Measurements from ENCODE around the gene MYO5C. TPM values are rescaled to one million over a fixed set of nuclear protein-coding genes. Genes with fewer than 3 reads are reported as not detected.

MYO5C gene
- total and polyA plus RNA-seq, 4 experiments from 2014 or later: 0.19 to 0.29 (median 0.29) TPM; not detected in 1

DNA sequence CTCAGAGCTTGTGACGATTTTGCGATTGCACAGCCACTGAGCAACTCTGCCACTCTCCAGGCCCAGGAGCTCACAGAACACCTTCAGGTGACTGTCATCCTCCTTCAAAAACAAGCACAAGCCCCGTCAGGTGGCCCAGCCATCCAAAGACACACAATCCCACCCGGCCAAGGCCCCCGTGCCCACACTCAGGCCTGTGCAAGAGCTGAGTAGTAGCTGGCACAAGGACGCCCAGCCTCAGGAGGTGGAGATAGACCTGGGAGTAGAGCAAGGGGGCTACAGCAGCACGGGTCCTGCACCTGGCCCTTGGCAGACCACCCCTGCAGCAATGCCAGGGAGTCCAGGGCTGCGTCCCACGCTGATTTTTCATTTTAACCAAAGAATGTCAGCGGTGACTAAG is 34.6 kb downstream of the MYO5C start:
- H3K9me3 Mint-ChIP-seq: peaks cover 0 to 3% (median 0%) of the 10 kb centered on the region in 8 donors
- H3K27me3 Mint-ChIP-seq: no peaks in the 10 kb centered on the region
- peak overlapping the region in 5 of 7 donors; percentile 57 to 93 (median 78) for H3K27ac Mint-ChIP-seq
- no peak for DNase-seq
- intact Hi-C loops (cut with micrococcal nuclease): no loop called here
- Histone ChIP-seq H3K27me3 (ENCODE audit: insufficient read depth, low read length) (no peaks in the 10 kb centered on the region), H3K36me3 (ENCODE audit: insufficient read depth, low read length) (no peaks in the 10 kb centered on the region), H3K9me3 (ENCODE audit: control insufficient read depth in 1 of 2, low read length in 2 of 2) (no peaks in the 10 kb centered on the region), H3K4me1 (ENCODE audit: insufficient read depth, low read length) (peaks cover 40% of the 10 kb centered on the region), H3K4me3 (ENCODE audit: low read length in 2 of 2) (no peak overlapping the region), H3K27ac (ENCODE audit: low read depth, low read length) (peak overlapping the region; percentile 1)
- CTCF ChIA-PET (ENCODE audit: partially characterized antibody): interaction anchor here (0.6 to 2.6 kb wide), 7 partner anchors 9 to 473 kb away, joined by 3 to 19 read pairs (median 3); no protein-coding TSS in a partner anchor
- POLR2A ChIA-PET (ENCODE audit: partially characterized antibody): interaction anchor here (1.6 kb wide), 1 partner anchor 26 kb away, joined by 4 read pairs; no protein-coding TSS in a partner anchor
- no peaks in the 10 kb centered on the region for H3K36me3 Mint-ChIP-seq
- peaks cover 34 to 50% (median 43%) of the 10 kb centered on the region in 4 donors for H3K4me1 Mint-ChIP-seq
- peak overlapping the region in 1 of 8 donors; percentile 17 for H3K4me3 Mint-ChIP-seq

DNA sequence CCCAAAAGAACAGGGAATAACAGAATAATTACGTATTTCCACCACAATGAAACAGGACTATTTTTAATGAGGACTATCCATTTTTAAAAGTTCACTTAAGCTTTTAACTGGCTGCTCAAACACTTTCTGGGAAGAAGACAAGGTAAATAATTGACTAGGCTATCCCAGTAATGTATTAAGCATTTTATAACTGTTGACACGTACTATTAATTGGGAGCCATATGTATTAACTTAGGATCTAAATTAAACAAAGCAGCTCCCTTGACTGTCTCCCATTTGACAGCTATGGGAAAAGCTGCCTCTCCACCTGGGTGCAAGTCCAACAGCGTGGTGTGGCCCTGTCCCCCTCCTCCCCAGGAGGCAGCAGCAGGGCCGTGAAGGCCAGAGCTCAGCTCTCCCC is 36.1 kb downstream of the MYO5C start:
- DNase-seq: no peak
- peaks cover 40% of the 10 kb centered on the region for H3K4me1 ChIP-seq (ENCODE audit: insufficient read depth, low read length)
- no peaks in the 10 kb centered on the region for H3K27me3 ChIP-seq (ENCODE audit: insufficient read depth, low read length)
- Mint-ChIP-seq H3K9me3 (peaks cover 0 to 4% (median 0%) of the 10 kb centered on the region in 8 donors), H3K4me3 (no peak overlapping the region), H3K4me1 (peaks cover 34 to 52% (median 44%) of the 10 kb centered on the region in 4 donors), H3K27ac (peak overlapping the region in 2 of 7 donors; percentile 13 to 57), H3K27me3 (no peaks in the 10 kb centered on the region), H3K36me3 (no peaks in the 10 kb centered on the region)
- no peak overlapping the region for H3K27ac ChIP-seq (ENCODE audit: low read depth, low read length)
- H3K36me3 ChIP-seq (ENCODE audit: insufficient read depth, low read length): no peaks in the 10 kb centered on the region
- CTCF ChIA-PET (ENCODE audit: partially characterized antibody): interaction anchor here (0.7 to 6.8 kb wide), 6 partner anchors 9 to 473 kb away, joined by 3 to 190 read pairs (median 5); no protein-coding TSS in a partner anchor
- H3K9me3 ChIP-seq (ENCODE audit: control insufficient read depth in 1 of 2, low read length in 2 of 2): no peaks in the 10 kb centered on the region
- intact Hi-C loops (cut with micrococcal nuclease): loop anchor here (5.0 to 10.0 kb wide), 3 partner anchors 203 to 335 kb away; partner anchors contain the start of gene ARPP19
- H3K4me3 ChIP-seq (ENCODE audit: low read length in 2 of 2): no peak overlapping the region
- POLR2A ChIA-PET (ENCODE audit: partially characterized antibody): interaction anchor here (0.7 to 0.8 kb wide), 2 partner anchors 11 to 25 kb away, joined by 3 read pairs; no protein-coding TSS in a partner anchor

DNA sequence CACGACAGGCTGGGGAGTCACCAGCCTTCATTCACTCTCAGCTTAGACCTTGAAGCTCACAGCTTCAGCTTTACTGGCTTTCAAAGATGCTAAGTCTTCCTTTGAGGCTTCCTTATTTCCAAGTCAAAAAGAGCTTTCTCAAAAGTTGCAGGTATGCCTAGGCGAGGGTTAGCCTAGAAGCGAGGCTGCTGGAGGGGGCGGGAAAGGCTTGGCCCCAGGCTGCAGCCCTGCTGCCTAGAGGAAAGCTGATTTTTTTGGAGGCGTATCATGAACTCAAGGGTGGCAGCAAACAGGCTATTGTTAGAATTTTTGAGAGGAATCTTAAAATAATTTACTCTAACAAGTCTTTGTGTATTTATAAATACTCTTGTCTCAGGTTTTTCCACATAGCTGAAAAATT is 37.1 kb downstream of the MYO5C start:
- no peak overlapping the region for H3K4me3 ChIP-seq (ENCODE audit: low read length in 2 of 2)
- H3K27ac ChIP-seq (ENCODE audit: low read depth, low read length): no peak overlapping the region
- Mint-ChIP-seq H3K27ac (peak overlapping the region in 2 of 7 donors; percentile 6 to 12), H3K4me1 (peaks cover 29 to 47% (median 39%) of the 10 kb centered on the region in 4 donors), H3K27me3 (no peaks in the 10 kb centered on the region), H3K4me3 (no peak overlapping the region), H3K36me3 (no peaks in the 10 kb centered on the region), H3K9me3 (peaks cover 0 to 4% (median 0%) of the 10 kb centered on the region in 8 donors)
- no peaks in the 10 kb centered on the region for H3K9me3 ChIP-seq (ENCODE audit: control insufficient read depth in 1 of 2, low read length in 2 of 2)
- DNase-seq: no peak
- H3K4me1 ChIP-seq (ENCODE audit: insufficient read depth, low read length): peaks cover 36% of the 10 kb centered on the region
- H3K27me3 ChIP-seq (ENCODE audit: insufficient read depth, low read length): no peaks in the 10 kb centered on the region
- intact Hi-C loops (cut with micrococcal nuclease): loop anchor here (5.0 to 10.0 kb wide), 3 partner anchors 204 to 336 kb away; partner anchors contain the start of gene ARPP19
- H3K36me3 ChIP-seq (ENCODE audit: insufficient read depth, low read length): no peaks in the 10 kb centered on the region
- CTCF ChIA-PET (ENCODE audit: partially characterized antibody): interaction anchor here (0.7 to 6.8 kb wide), 12 partner anchors 10 to 479 kb away, joined by 3 to 190 read pairs (median 6); no protein-coding TSS in a partner anchor
- POLR2A ChIA-PET (ENCODE audit: partially characterized antibody): interaction anchor here (1.8 to 2.7 kb wide), 2 partner anchors 11 to 476 kb away, joined by 4 to 12 read pairs; no protein-coding TSS in a partner anchor

GRCh38 chr15:52257734-52258062 is 37.9 kb downstream of the MYO5C start:
- peaks cover 28% of the 10 kb centered on the region for H3K4me1 ChIP-seq (ENCODE audit: insufficient read depth, low read length)
- H3K4me3 ChIP-seq (ENCODE audit: low read length in 2 of 2): no peak overlapping the region
- Mint-ChIP-seq H3K27ac (peak overlapping the region in 2 of 7 donors; percentile 6 to 37), H3K9me3 (peaks cover 0 to 4% (median 0%) of the 10 kb centered on the region in 8 donors), H3K4me1 (peaks cover 21 to 40% (median 32%) of the 10 kb centered on the region in 4 donors), H3K4me3 (no peak overlapping the region), H3K36me3 (no peaks in the 10 kb centered on the region), H3K27me3 (no peaks in the 10 kb centered on the region)
- ChIA-PET CTCF (ENCODE audit: partially characterized antibody) (interaction anchor here (1.0 to 6.8 kb wide), 21 partner anchors 10 to 480 kb away, joined by 3 to 190 read pairs (median 5); partner anchors contain the start of gene MYO5A), POLR2A (ENCODE audit: partially characterized antibody) (interaction anchor here (1.8 to 2.7 kb wide), 2 partner anchors 11 to 477 kb away, joined by 4 to 12 read pairs; no protein-coding TSS in a partner anchor)
- no peaks in the 10 kb centered on the region for H3K36me3 ChIP-seq (ENCODE audit: insufficient read depth, low read length)
- no peaks in the 10 kb centered on the region for H3K27me3 ChIP-seq (ENCODE audit: insufficient read depth, low read length)
- H3K27ac ChIP-seq (ENCODE audit: low read depth, low read length): no peak overlapping the region
- no peaks in the 10 kb centered on the region for H3K9me3 ChIP-seq (ENCODE audit: control insufficient read depth in 1 of 2, low read length in 2 of 2)
- DNase-seq: no peak
- intact Hi-C loops (cut with micrococcal nuclease): loop anchor here (5.0 to 10.0 kb wide), 3 partner anchors 205 to 337 kb away; partner anchors contain the start of gene ARPP19

DNA sequence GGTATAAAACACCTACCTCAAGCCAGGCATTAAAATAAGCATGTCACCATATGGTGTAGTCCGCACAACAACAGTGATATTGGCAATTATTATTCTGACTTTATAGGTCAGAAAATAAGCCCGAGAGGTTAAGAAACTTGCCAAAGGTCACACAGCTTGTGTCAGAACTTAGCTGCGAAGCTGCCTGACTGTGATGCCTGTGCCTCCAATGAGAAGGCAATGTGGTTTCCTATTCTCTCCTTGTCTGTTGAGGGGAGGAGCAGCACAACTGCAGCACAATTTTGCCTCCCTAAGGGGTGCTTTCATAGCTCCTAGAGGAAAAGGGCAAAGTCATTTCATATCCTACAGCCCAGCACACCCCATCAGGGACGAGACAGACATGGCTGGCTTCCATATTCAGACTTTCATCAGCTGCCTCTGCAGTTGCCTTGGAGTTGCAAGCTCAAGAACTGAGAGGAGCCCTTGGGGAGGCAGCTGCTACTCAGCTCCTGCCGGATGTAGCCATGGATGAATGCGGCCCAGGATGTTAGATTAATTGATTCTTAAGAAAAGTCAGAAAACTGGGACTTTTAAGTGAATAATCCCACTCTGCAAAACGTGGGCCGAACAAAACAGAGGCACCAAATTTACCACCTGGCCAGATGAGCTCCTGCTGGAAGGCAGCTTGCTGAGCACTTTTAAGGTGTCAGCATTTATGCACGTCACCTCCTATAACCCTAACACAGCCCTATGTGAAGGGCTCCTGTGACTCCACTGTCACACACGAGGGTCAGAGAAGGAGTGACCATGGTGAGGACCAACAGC is 38.5 kb downstream of the MYO5C start:
- H3K4me3 ChIP-seq (ENCODE audit: low read length in 2 of 2): no peak overlapping the region
- H3K4me1 ChIP-seq (ENCODE audit: insufficient read depth, low read length): peaks cover 22% of the 10 kb centered on the region
- no peaks in the 10 kb centered on the region for H3K36me3 Mint-ChIP-seq
- H3K4me1 Mint-ChIP-seq: peaks cover 16 to 34% (median 26%) of the 10 kb centered on the region in 4 donors
- H3K27me3 ChIP-seq (ENCODE audit: insufficient read depth, low read length): no peaks in the 10 kb centered on the region
- no peaks in the 10 kb centered on the region for H3K27me3 Mint-ChIP-seq
- H3K4me3 Mint-ChIP-seq: peak overlapping the region; percentile 4 to 90 (median 82)
- no peak overlapping the region for H3K27ac ChIP-seq (ENCODE audit: low read depth, low read length)
- no peaks in the 10 kb centered on the region for H3K9me3 ChIP-seq (ENCODE audit: control insufficient read depth in 1 of 2, low read length in 2 of 2)
- ChIA-PET POLR2A (ENCODE audit: partially characterized antibody) (interaction anchor here (0.6 to 2.7 kb wide), 4 partner anchors 12 to 477 kb away, joined by 3 to 12 read pairs (median 4); no protein-coding TSS in a partner anchor), CTCF (ENCODE audit: partially characterized antibody) (interaction anchor here (0.6 to 6.8 kb wide), 51 partner anchors 8 to 501 kb away, joined by 3 to 190 read pairs (median 4); partner anchors contain the start of gene MYO5A)
- H3K9me3 Mint-ChIP-seq: peaks cover 0 to 4% (median 0%) of the 10 kb centered on the region in 8 donors
- intact Hi-C loops (cut with micrococcal nuclease): loop anchor here (1.0 to 10.0 kb wide), 5 partner anchors 74 to 478 kb away; partner anchors contain the start of gene ARPP19
- no peaks in the 10 kb centered on the region for H3K36me3 ChIP-seq (ENCODE audit: insufficient read depth, low read length)
- peak overlapping the region in 3 of 7 donors; percentile 41 to 86 (median 48) for H3K27ac Mint-ChIP-seq
- no peak for DNase-seq

DNA sequence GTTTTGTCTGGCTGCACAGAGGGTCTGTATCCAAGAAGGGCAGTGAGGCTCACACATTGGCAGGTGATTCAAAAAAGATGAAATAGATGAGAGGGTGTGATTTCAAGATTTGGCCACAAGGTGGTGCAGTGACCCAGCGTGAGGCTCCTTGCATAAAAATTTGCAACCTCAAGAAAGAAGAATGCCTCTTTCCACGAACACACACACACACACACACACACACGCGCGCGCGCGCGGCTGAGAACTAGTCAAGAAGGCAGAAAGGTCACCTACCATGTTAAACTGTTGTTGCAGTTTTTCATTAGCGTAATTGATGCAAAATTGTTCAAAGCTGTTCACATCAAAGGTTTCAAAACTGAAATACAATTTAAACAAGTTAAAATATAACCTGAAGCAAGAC is 39.2 kb downstream of the MYO5C start:
- DNase-seq: peak; percentile 75 to 77 (median 76)
- no peak overlapping the region for H3K4me3 ChIP-seq (ENCODE audit: low read length in 2 of 2)
- H3K27ac ChIP-seq (ENCODE audit: low read depth, low read length): no peak overlapping the region
- Mint-ChIP-seq H3K4me3 (peak overlapping the region; percentile 63 to 90 (median 82)), H3K4me1 (peaks cover 10 to 26% (median 19%) of the 10 kb centered on the region in 4 donors), H3K27ac (peak overlapping the region; percentile 20 to 86 (median 72)), H3K9me3 (peaks cover 0 to 4% (median 0%) of the 10 kb centered on the region in 8 donors), H3K36me3 (no peaks in the 10 kb centered on the region), H3K27me3 (no peaks in the 10 kb centered on the region)
- H3K36me3 ChIP-seq (ENCODE audit: insufficient read depth, low read length): no peaks in the 10 kb centered on the region
- H3K27me3 ChIP-seq (ENCODE audit: insufficient read depth, low read length): no peaks in the 10 kb centered on the region
- H3K9me3 ChIP-seq (ENCODE audit: control insufficient read depth in 1 of 2, low read length in 2 of 2): no peaks in the 10 kb centered on the region
- POLR2A ChIA-PET (ENCODE audit: partially characterized antibody): interaction anchor here (0.6 to 2.7 kb wide), 4 partner anchors 13 to 478 kb away, joined by 3 to 12 read pairs (median 4); no protein-coding TSS in a partner anchor
- peaks cover 15% of the 10 kb centered on the region for H3K4me1 ChIP-seq (ENCODE audit: insufficient read depth, low read length)
- CTCF ChIA-PET (ENCODE audit: partially characterized antibody): interaction anchor here (0.6 to 6.8 kb wide), 49 partner anchors 9 to 500 kb away, joined by 3 to 190 read pairs (median 4); partner anchors contain the start of gene MYO5A
- intact Hi-C loops (cut with micrococcal nuclease): loop anchor here (1.0 to 10.0 kb wide), 5 partner anchors 75 to 479 kb away; partner anchors contain the start of gene ARPP19
